HG03103 (cell line): ENCODE measurements around the gene ZEB1.
"Not testable (repeated sequence)": the region's sequence is repeated elsewhere in the genome, so short reads cannot be mapped to it uniquely, and the experiment has no call there.

ENCODE experiments used
- ATAC-seq: cut with Tn5 transposase; IDR thresholded peaks from one replicate; pipeline ENCODE4 v1.9.1; 2021; ENCODE audit warnings: low read depth; ENCODE audit not compliant: unreplicated experiment

The ZEB1 gene

GRCh38 chr10:31413325-31413724 lies 94.3 kb downstream of the ZEB1 start:
- no peak for ATAC-seq

DNA sequence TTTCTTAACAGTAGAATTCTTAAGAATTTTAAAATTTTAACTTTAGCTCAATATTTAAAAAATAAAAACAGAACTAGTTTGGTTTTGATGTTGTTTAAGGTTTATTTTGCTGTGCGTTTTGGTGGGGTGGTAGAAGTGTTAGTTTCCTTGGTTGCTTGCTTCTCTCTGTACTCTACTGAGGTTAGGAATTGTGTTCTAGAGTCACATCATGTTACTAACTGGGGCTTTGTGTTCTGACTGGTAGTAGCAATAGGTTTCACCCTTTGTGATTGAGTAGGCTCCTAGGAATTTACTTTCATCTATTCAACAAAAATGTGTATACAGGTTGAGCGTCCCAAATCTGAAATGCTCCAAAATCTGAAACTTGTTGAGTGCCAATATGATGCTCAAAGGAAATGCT lies 99.5 kb downstream of the ZEB1 start:
- ATAC-seq: no peak

DNA sequence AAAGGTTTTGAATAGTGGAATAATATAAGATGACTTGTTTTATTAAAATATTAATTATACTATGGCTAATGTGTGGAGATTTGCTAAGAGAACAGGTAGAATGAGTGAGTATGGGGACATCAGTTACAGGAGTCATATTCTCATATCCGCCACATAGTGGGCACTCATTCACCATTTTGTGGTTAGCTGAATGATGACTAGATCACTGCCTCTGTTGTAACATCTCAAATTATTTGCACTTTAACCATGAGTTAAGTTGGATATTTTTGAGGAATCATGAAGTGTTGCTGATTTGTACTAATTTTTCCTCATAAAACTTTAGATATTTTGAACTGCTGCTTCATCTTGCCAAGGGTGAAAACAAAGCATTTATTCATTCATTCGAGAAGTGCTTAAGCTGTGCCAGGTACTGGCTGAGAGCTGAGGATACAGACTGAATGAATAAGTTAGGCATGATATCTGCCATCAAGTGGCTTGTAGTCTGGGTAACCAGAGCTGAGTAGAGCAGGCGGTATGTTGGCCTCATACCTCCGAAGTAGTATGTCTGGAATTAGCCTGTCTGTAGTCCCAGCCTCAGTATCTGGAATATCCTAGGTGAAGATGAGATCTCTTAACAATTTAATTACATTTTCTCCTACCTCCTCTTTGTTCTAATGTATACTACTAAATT lies 100.5 kb downstream of the ZEB1 start:
- ATAC-seq: no peak

DNA sequence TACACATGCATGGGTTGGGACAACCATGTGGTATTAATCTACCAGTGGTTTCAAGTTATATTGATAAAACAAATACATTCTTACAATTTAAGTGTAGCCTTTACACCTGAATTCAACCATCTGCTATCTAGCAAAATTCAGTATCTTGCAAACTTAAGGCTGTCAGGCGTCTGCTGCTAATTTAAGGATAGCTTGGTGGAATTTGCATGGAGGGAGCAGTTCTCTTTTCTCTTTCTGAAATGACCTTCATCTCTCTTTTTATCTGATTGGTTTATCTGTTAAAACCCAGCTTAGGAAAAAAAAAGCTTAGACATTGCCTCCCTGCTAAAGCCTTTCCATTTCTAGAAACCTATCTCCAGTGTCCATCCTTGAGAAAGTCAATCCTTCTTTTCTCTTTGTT lies 102.3 kb downstream of the ZEB1 start:
- no peak for ATAC-seq

- no peak for ATAC-seq
These were observed 103.6 kb downstream of the ZEB1 start for GRCh38 chr10:31422634-31423033.

- no peak for ATAC-seq
These were observed 105.5 kb downstream of the ZEB1 start for GRCh38 chr10:31424473-31424872.

GRCh38 chr10:31426401-31426800 lies 107.4 kb downstream of the ZEB1 start:
- ATAC-seq: no peak

DNA sequence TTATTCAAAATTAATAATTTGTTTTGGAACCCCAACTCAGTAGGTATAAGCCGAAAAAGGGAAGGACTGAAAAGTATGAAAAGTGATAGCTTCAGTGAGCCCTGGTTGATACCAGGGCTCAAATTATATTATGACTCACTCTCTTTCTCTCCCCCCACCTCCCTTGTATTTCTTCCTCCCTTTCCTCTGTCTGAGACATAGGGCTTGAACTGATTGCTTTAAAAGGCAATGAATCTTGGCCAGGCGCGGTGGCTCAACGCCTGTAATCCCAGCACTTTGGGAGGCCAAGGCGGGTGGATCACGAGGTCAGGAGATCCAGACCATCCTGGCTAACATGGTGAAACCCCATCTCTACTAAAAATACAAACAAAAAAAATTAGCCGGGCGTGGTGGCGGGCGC lies 108.3 kb downstream of the ZEB1 start:
- ATAC-seq: not testable (repeated sequence)

GRCh38 chr10:31428499-31428898 lies 109.5 kb downstream of the ZEB1 start:
- not testable (repeated sequence) for ATAC-seq

- no peak for ATAC-seq
These were observed 112.0 kb downstream of the ZEB1 start for GRCh38 chr10:31431021-31431420.

GRCh38 chr10:31437959-31438358 lies 118.9 kb downstream of the ZEB1 start:
- no peak for ATAC-seq

DNA sequence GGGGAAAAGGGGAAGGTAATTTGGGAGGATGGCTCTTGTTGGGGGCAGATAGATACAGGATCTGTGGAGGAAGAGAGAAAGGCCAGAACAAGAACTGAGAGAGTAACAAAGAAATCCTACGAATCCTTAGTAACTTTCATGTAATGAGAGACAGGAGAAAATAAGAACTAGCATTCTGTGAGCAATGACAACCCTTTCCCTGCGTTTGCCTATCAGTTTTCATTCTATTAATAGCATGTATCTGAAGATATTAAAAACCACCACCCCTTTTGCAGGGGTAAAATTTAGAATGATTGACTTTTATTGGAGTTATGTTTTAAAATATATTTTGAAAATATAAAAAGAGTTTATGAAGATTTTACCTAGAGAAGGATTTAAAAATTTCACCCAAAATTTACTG lies 132.8 kb downstream of the ZEB1 start:
- ATAC-seq: no peak

DNA sequence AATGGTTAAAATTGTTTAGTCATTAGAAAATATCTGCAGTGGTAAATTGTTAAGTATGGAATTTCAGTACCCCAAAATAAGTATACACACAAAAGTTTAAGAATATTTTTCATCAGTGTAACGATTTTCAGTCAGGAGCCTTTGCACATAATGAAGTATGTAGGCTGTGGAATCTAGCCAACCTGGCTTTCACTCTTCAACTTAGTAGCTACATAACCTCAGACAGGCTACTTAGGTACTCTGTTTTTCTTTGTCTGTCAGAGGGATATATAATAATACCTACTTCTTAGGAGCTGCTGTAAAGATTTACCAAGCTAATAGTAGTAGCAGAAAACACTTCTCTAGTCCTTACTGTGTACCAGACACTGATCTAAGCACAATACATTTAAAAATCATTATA lies 137.5 kb downstream of the ZEB1 start:
- ATAC-seq: no peak

DNA sequence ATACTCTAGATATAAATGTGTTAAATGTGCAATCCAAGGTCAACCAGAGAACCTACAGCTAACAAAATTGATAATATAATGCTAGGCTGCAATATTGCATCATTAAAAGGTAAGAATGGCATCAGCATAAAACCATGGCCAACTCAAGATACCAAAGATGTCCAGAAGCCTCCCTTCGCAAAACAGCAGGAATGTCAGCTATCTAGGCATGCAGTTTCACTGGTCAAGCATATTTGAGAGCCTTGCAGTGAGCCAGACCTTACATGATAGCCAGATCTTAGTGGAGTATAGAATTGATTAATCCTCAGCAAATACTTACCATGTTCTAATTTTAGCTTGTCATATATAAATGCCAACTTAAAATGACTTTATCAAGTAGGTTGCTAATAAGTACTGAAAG lies 138.8 kb downstream of the ZEB1 start:
- no peak for ATAC-seq

DNA sequence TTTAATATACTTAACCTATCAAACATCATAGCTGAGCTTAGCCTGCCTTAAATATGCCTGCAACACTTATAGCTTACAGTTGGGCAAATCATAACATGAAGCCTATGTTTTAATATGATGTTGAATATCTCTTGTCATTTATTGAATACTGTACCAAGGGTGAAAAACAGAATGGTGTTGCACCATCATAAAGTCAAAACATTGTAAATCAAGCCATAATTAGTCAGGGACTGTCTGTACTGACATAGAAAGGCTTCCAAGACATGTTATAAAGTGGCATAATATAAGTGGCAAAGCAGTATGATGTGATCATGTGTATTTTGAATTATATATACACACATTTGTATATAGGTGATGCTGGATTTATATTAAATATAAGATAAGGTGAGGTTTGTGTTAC lies 140.0 kb downstream of the ZEB1 start:
- ATAC-seq: no peak

GRCh38 chr10:31460242-31460641 lies 141.2 kb downstream of the ZEB1 start:
- ATAC-seq: no peak

GRCh38 chr10:31464552-31464951 lies 145.5 kb downstream of the ZEB1 start:
- no peak for ATAC-seq

DNA sequence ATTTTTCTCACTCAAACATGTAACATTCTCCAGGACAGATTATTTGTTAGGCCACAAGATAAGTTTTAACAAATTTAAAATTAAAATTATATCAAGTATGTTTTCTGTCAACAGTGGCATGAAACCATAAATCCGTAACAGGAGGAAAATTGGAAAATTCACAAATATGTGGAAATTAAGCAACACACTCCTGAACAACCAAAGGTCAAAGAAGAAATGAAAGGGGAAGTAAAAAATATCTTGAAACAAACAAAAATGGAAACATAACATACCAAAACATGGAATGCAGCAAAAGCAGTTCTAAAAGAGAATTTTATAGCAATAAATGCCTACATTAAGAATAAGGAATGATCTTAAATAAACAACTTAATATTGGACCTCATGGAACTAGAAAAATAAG lies 147.3 kb downstream of the ZEB1 start:
- no peak for ATAC-seq

GRCh38 chr10:31467791-31468535 lies 148.9 kb downstream of the ZEB1 start:
- ATAC-seq: no peak

DNA sequence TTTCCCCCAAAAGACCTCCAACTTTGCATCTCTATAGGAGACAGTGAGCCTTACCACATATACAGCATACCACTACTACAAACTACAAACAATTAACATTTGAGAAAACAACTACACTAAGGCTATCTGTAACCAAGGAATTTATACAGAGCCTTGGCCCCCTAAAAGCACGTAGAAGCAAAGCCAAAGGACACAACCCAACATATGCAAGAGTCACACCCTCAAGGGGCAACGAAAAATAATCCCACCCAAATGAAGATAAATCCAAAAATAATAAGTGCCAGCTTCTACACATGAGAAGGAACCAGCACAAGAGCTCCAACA lies 149.5 kb downstream of the ZEB1 start:
- no peak for ATAC-seq

DNA sequence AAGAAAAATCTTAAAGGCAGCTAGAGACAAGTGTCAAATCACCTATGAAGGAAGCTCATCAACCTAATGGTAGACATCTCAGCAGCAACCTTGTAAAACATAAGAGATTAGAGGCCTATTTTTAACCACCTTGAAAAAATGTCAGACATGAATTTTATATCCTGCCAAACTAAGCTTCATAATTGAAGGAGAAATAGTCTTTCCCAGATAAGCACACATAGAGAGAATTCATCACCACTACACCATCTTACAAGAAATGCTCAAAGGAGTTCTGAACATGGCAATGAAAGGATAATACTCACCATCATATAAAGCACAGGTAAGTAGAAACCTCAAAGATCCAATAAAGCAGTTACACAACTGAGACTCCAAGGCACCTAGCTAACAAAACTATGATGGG lies 156.5 kb downstream of the ZEB1 start:
- no peak for ATAC-seq

DNA sequence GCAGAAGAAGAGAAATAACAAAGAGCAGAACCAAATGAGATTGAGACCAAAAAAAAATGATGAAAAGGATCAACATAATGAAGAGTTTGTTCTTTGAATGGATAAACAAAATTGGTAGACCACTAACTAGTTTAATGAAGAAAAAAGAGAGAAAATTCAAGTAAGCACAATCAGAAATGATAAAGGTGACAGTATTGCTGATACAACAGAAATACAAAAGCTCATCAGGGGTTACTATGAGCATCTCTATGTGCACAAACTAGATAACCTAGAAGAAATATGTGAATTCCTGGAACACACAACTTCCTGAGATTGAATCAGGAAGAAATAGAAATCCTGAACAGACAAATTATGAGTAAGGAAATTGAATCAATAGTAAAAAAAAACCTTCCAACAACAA lies 157.1 kb downstream of the ZEB1 start:
- no peak for ATAC-seq

- no peak for ATAC-seq
These were observed 158.6 kb downstream of the ZEB1 start for GRCh38 chr10:31477584-31477983.
